Measurements from ENCODE around the gene SLC2A10.
A peak's percentile ranks its signal among the peaks of the same experiment; 100 is the strongest.

The SLC2A10 gene

GRCh38 chr20:46682063-46682821 is 27.2 kb upstream of the SLC2A10 start:
- DNase-seq = no peak

- DNase-seq = no peak
These were observed 26.3 kb upstream of the SLC2A10 start for GRCh38 chr20:46683011-46683667.

- DNase-seq = no peak
These were observed 25.8 kb upstream of the SLC2A10 start for GRCh38 chr20:46683668-46683938.

- no peak for DNase-seq
These were observed 25.3 kb upstream of the SLC2A10 start for GRCh38 chr20:46683939-46684750.

- DNase-seq = peak; percentile 5 to 38
These were observed 21.0 kb upstream of the SLC2A10 start for GRCh38 chr20:46688151-46689081.

GRCh38 chr20:46689082-46689753 is 20.2 kb upstream of the SLC2A10 start, which contains the start of gene TP53RK:
TP53RK (minus strand) TSS chr20:46689444; CDS start chr20:46689414, 30 bp downstream.
- peak; percentile 82 to 91 for DNase-seq

- no peak for DNase-seq
These were observed 19.7 kb upstream of the SLC2A10 start for GRCh38 chr20:46689754-46690085.

- no peak for DNase-seq
These were observed 19.0 kb upstream of the SLC2A10 start for GRCh38 chr20:46690219-46691106.

- no peak for DNase-seq
These were observed 18.3 kb upstream of the SLC2A10 start for GRCh38 chr20:46691196-46691595.

GRCh38 chr20:46694484-46694883 is 15.0 kb upstream of the SLC2A10 start:
- DNase-seq = no peak

- no peak for DNase-seq
These were observed 13.6 kb upstream of the SLC2A10 start for GRCh38 chr20:46695892-46696291.

GRCh38 chr20:46696791-46697279 is 12.6 kb upstream of the SLC2A10 start:
- no peak for DNase-seq

- no peak for DNase-seq
These were observed 10.7 kb upstream of the SLC2A10 start for GRCh38 chr20:46698788-46699187.

- no peak for DNase-seq
These were observed 9.6 kb upstream of the SLC2A10 start for GRCh38 chr20:46699651-46700359.

GRCh38 chr20:46700481-46700880 is 9.0 kb upstream of the SLC2A10 start:
- DNase-seq = no peak

- no peak for DNase-seq
These were observed 8.4 kb upstream of the SLC2A10 start for GRCh38 chr20:46701057-46701456.

- no peak for DNase-seq
These were observed 7.9 kb upstream of the SLC2A10 start for GRCh38 chr20:46701556-46701955.

GRCh38 chr20:46701986-46702385 is 7.5 kb upstream of the SLC2A10 start:
- DNase-seq = no peak

GRCh38 chr20:46702447-46703203 is 6.8 kb upstream of the SLC2A10 start:
- no peak for DNase-seq

GRCh38 chr20:46703435-46703834 is 6.0 kb upstream of the SLC2A10 start:
- no peak for DNase-seq

Data from NCI-H2081 (cell line).